K562 (cell line): ENCODE results near the gene BFSP2. TPM values are rescaled to one million over a fixed set of nuclear protein-coding genes. Genes with fewer than 3 reads are reported as not detected.

Experiments
- ATAC-seq: fragments of 200-7000 bp; cut with Tn5 transposase; 3 replicates; pipeline ENCODE4 v1.9.1; 2020; ENCODE audit warnings: moderate library complexity
- BruUV-seq: library from RNA; stranded (reverse); fragments of 400-500 nt; replicated peaks from 2 replicates; lab custom pipeline; 2021; lab: Mats Ljungman, UMichigan
- CTCF ChIA-PET: fragments of 300-600 bp; formaldehyde crosslinking; extraction: SDS; loops from one replicate; lab custom pipeline; 2021; ENCODE audit warnings: low intra/inter-chr PET ratio; lab: Yijun Ruan, JAX
- POLR2A ChIA-PET: fragments of 300-600, 350-650 bp; sonication (Branson Sonifier 250); formaldehyde crosslinking; extraction: SDS; loops from one replicate; lab custom pipeline; 2021; ENCODE audit warnings: antibody characterized with exemption, inconsistent platforms; lab: Yijun Ruan, JAX
- DNase-seq, 4 experiments: peaks; one replicate each; pipeline versions ENCODE4 v3.0.0 to v3.0.0-alpha.2; 2011 to 2018; ENCODE audit warnings: low spot score in 3 of 4, mixed read lengths in 3 of 4; ENCODE audit errors: extremely low read depth in 1 of 4
- FAIRE-seq: peaks from 2 replicates; lab custom pipeline; 2011; peaks lifted over from hg19 to GRCh38; lab: Jason Lieb, UNC
- H2AFZ ChIP-seq: 2 replicates; pipeline ENCODE4 v1.6.0; 2011; ENCODE audit warnings: low read depth, low read length, control low read depth, inconsistent platforms
- H3K27ac ChIP-seq: fragments of 200-600 bp; 3 replicates; pipeline ENCODE4 v1.8.0; 2011; ENCODE audit warnings: low read depth, mild to moderate bottlenecking, control low read depth, inconsistent platforms, low read length, moderate library complexity, mixed read lengths; ENCODE audit errors: extremely low read depth
- H3K27me3 ChIP-seq, 2 experiments: fragments of 300-600 bp in 1 of 2; 2 replicates in 1 of 2; 3 replicates in 1 of 2; pipeline versions ENCODE4 v1.6.0 to v1.8.0; 2011; ENCODE audit warnings: inconsistent platforms in 2 of 2, low read length in 2 of 2, mild to moderate bottlenecking in 1 of 2, mixed read lengths in 1 of 2, moderate library complexity in 1 of 2; ENCODE audit not compliant: control insufficient read depth in 2 of 2, insufficient read depth in 2 of 2
- H3K36me3 ChIP-seq: fragments of 300-600 bp; 3 replicates; pipeline ENCODE4 v1.8.0; 2011; ENCODE audit warnings: mild to moderate bottlenecking, low read length, inconsistent platforms; ENCODE audit not compliant: control insufficient read depth, insufficient read depth
- H3K4me1 ChIP-seq, 2 experiments: fragments of 200-600 bp in 1 of 2; replicated peaks in 1 of 2; 2 replicates in 1 of 2; 3 replicates in 1 of 2; pipeline versions ENCODE4 v1.5.1 to v1.8.0; 2011; ENCODE audit warnings: inconsistent platforms in 2 of 2, low read length in 2 of 2, mild to moderate bottlenecking in 1 of 2, mixed read lengths in 1 of 2, moderate library complexity in 1 of 2; ENCODE audit not compliant: control insufficient read depth in 2 of 2, insufficient read depth in 2 of 2
- H3K4me2 ChIP-seq: 2 replicates; pipeline ENCODE4 v1.6.1; 2011; ENCODE audit warnings: low read length, control low read depth, inconsistent platforms, mixed read lengths; ENCODE audit not compliant: insufficient read depth
- H3K4me3 ChIP-seq: fragments of 200-600 bp; sonication (generic), shearing (Covaris generic); 2 replicates; pipeline ENCODE4 v1.5.1; 2016; ENCODE audit warnings: control low read depth, inconsistent platforms
- H3K79me2 ChIP-seq: fragments of 200-600 bp; 3 replicates; pipeline ENCODE4 v1.8.0; 2011; ENCODE audit warnings: low read length, inconsistent platforms; ENCODE audit not compliant: control insufficient read depth, insufficient read depth
- H3K9ac ChIP-seq, 2 experiments: 2 replicates each; pipeline versions ENCODE4 v1.6.0 to v1.6.1; 2011; ENCODE audit warnings: low read depth in 2 of 2, low read length in 2 of 2, control low read depth in 1 of 2, inconsistent platforms in 1 of 2, mild to moderate bottlenecking in 1 of 2, mixed read lengths in 1 of 2; ENCODE audit not compliant: insufficient read depth in 1 of 2
- H3K9me1 ChIP-seq: one replicate; pipeline ENCODE4 v1.6.0; 2011; ENCODE audit warnings: inconsistent platforms, mild to moderate bottlenecking, low read length, moderate library complexity; ENCODE audit not compliant: control insufficient read depth, insufficient read depth
- H3K9me3 ChIP-seq: replicated peaks from 2 replicates; pipeline ENCODE4 v1.5.1; 2011; ENCODE audit warnings: low read depth, low read length, inconsistent platforms; ENCODE audit not compliant: control insufficient read depth, insufficient read depth
- H4K20me1 ChIP-seq: replicated peaks from 2 replicates; pipeline ENCODE4 v1.6.1; 2011; ENCODE audit warnings: low read length, inconsistent platforms, mixed read lengths; ENCODE audit not compliant: control insufficient read depth, insufficient read depth
- NONO ChIP-seq, 2 experiments: fragments of 200-400 bp in 1 of 2; fragments of 450-650 bp in 1 of 2; formaldehyde crosslinking in 1 of 2; IDR thresholded peaks; 2 replicates each; pipeline ENCODE4 v1.6.1; 2017; ENCODE audit warnings: low read depth in 2 of 2, mild to moderate bottlenecking in 2 of 2, moderate library complexity in 2 of 2, low read length in 1 of 2
- NR4A1 ChIP-seq, 2 experiments: fragments of 250-450 bp in 1 of 2; fragments of 450-650 bp in 1 of 2; sonication (Bioruptor Pico) in 1 of 2; IDR thresholded peaks; 2 replicates each; pipeline versions ENCODE4 v1.4.0 to v1.6.1; 2016 to 2020; ENCODE audit warnings: mild to moderate bottlenecking in 2 of 2, missing compliant biosample characterization in 1 of 2, missing genetic modification characterization in 1 of 2, moderate library complexity in 1 of 2
- TAF9B ChIP-seq: fragments of 450-650 bp; IDR thresholded peaks from 2 replicates; pipeline ENCODE4 v1.6.1; 2018; ENCODE audit warnings: mild to moderate bottlenecking; ENCODE audit not compliant: partially characterized antibody
- TSC22D4 ChIP-seq: fragments of 450-650 bp; IDR thresholded peaks from 2 replicates; pipeline ENCODE4 v1.6.1; 2016; ENCODE audit warnings: missing genetic modification characterization, missing biosample characterization, control low read depth
- ZNF324 ChIP-seq: fragments of 250-450 bp; sonication (Bioruptor Pico); IDR thresholded peaks from 2 replicates; pipeline ENCODE4 v1.4.0; 2020; ENCODE audit warnings: mild to moderate bottlenecking
- WGBS: fragments of 100-300 bp; shearing (Covaris generic); methylation state at CpG from one replicate; pipeline ENCODE4 v1.1.6; 2016; ENCODE audit warnings: low coverage, mixed read lengths; ENCODE audit not compliant: insufficient coverage; ENCODE audit errors: missing lambda C conversion rate; 5-methylcytosine and 5-hydroxymethylcytosine counted together
- in situ Hi-C: fragments of 300-500 bp; cut with MboI; formaldehyde crosslinking; loops from 4 replicates; pipeline ENCODE4 v1.15.0; 2018; ENCODE audit warnings: inconsistent platforms, mixed read lengths
- intact Hi-C: fragments of 100-400 bp; cut with micrococcal nuclease; formaldehyde crosslinking; loops from 2 replicates; pipeline ENCODE4 v1.14.2; 2022
- polyA plus RNA-seq, 8 experiments: library from polyadenylated mRNA; depleted of rRNA in 4 of 8; stranded (reverse) in 5 of 8; unstranded in 3 of 8; fragments of >200 nt; fragmentation: Nextera tagmentation in 2 of 8; fragmentation: Illumina TruSeq in 1 of 8; extraction: Ambion mirVana in 2 of 8; extraction: Trizol in 1 of 8; gene quantifications; 2 replicates each; pipeline versions ENCODE4 v1.2.1 to v1.2.3, GENCODE V29; 2011 to 2014; ENCODE audit warnings: inconsistent platforms in 1 of 8, missing spikeins in 1 of 8
- total RNA-seq, 7 experiments: library from RNA; depleted of rRNA in 6 of 7; stranded (reverse); fragments of >200 nt in 6 of 7; fragmentation: Illumina TruSeq in 2 of 7; extraction: Trizol in 2 of 7; gene quantifications; 2 replicates each; pipeline versions ENCODE4 v1.2.1 to v1.2.3, GENCODE V29; 2011 to 2021; ENCODE audit warnings: low replicate concordance in 1 of 7
- TF ChIP-seq, protein P1 (sequence below): IDR thresholded peaks from 3 replicates; pipeline ENCODE4 v1.6.1; 2011; ENCODE audit warnings: borderline replicate concordance, mild to moderate bottlenecking, moderate library complexity; ENCODE audit not compliant: insufficient read length; ENCODE audit errors: extremely low read depth

Gene BFSP2
- total and polyA plus RNA-seq, 9 of the 15 experiments (the other 6 are each of a cell fraction or from before 2014, with no cell fraction given) = not detected

GRCh38 chr3:133512416-133513089, 112.7 kb downstream of the BFSP2 start:
- H3K9me3 ChIP-seq = no peaks in the 10 kb centered on the region
- ATAC-seq (no peak), FAIRE-seq (no peak), DNase-seq (no peak)
- in situ Hi-C loops (no loop called here), intact Hi-C loops (no loop called here)
- H3K9ac ChIP-seq = no peak overlapping the region
- POLR2A ChIA-PET = no interaction called here
- no peaks in the 10 kb centered on the region for H3K79me2 ChIP-seq
- H4K20me1 ChIP-seq = no peaks in the 10 kb centered on the region
- no peak overlapping the region for H3K4me2 ChIP-seq
- 3% methylated on average over 6 of the region's 6 CpGs for WGBS
- TF ChIP-seq TSC22D4 = no peak
- TF ChIP-seq, protein P1, sequence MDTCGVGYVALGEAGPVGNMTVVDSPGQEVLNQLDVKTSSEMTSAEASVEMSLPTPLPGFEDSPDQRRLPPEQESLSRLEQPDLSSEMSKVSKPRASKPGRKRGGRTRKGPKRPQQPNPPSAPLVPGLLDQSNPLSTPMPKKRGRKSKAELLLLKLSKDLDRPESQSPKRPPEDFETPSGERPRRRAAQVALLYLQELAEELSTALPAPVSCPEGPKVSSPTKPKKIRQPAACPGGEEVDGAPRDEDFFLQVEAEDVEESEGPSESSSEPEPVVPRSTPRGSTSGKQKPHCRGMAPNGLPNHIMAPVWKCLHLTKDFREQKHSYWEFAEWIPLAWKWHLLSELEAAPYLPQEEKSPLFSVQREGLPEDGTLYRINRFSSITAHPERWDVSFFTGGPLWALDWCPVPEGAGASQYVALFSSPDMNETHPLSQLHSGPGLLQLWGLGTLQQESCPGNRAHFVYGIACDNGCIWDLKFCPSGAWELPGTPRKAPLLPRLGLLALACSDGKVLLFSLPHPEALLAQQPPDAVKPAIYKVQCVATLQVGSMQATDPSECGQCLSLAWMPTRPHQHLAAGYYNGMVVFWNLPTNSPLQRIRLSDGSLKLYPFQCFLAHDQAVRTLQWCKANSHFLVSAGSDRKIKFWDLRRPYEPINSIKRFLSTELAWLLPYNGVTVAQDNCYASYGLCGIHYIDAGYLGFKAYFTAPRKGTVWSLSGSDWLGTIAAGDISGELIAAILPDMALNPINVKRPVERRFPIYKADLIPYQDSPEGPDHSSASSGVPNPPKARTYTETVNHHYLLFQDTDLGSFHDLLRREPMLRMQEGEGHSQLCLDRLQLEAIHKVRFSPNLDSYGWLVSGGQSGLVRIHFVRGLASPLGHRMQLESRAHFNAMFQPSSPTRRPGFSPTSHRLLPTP = no peak
- no peak for TF ChIP-seq TAF9B
- no peak for TF ChIP-seq ZNF324 (CRISPR knock-in tag)
- TF ChIP-seq NR4A1 (CRISPR knock-in tag; IDR thresholded peaks at IDR 0.05) = no peak
- TF ChIP-seq NR4A1 (tag; IDR thresholded peaks at IDR 0.05) = no peak
- no peak for TF ChIP-seq NONO (IDR thresholded peaks at IDR 0.05; ENCODE audit: low read depth in 2 of 2, low read length in 1 of 2)
- BruUV-seq = no TSS peak
- CTCF ChIA-PET = no interaction called here
- H3K4me1 ChIP-seq = no peaks in the 10 kb centered on the region
- H3K36me3 ChIP-seq = no peaks in the 10 kb centered on the region
- H3K27me3 ChIP-seq = peaks cover 0 to 11% of the 10 kb centered on the region in 2 experiments; a peak in 3 of 5 replicates
- no peaks in the 10 kb centered on the region for H3K9me1 ChIP-seq
- H3K27ac ChIP-seq = no peak overlapping the region
- no peak overlapping the region for H3K4me3 ChIP-seq
- no peak overlapping the region for H2AFZ ChIP-seq
